Measurements from ENCODE around the gene ABR. TPM values are rescaled to one million over a fixed set of nuclear protein-coding genes. Genes with fewer than 3 reads are reported as not detected.

Gene ABR
- total RNA-seq (2022; extraction: Qiagen RNA extraction): 119 to 138 TPM (median 128 TPM) in 5 replicates

GRCh38 chr17:1179818-1180742 lies at the start of gene ABR:
ABR (minus strand) TSS chr17:1179981; CDS start chr17:1179727, 254 bp downstream.

GRCh38 chr17:996554-997344 lies 183.0 kb downstream of the ABR start, which contains the start of gene TIMM22:
TIMM22 (plus strand) TSS chr17:997129; CDS start chr17:997143, 14 bp downstream.

GRCh38 chr17:979539-980405 lies 200.0 kb downstream of the ABR start, which contains the start of gene NXN:
NXN (minus strand) TSS chr17:979776.

Other genes starting within 250 kb of the ABR start
- 21.5 to 27.5 TPM (median 23.4 TPM) in 5 replicates for gene NXN, start 200.2 kb downstream of the ABR start, total RNA-seq (2022; extraction: Qiagen RNA extraction)
- gene TIMM22, start 182.9 kb downstream of the ABR start, total RNA-seq (2022; extraction: Qiagen RNA extraction): 27.6 to 32.0 TPM (median 30.3 TPM) in 5 replicates
- not detected in 5 replicates for gene BHLHA9, start 90.5 kb upstream of the ABR start, total RNA-seq (2022; extraction: Qiagen RNA extraction)
- not detected in 5 replicates for gene TRARG1, start 99.7 kb upstream of the ABR start, total RNA-seq (2022; extraction: Qiagen RNA extraction)
- gene YWHAE, start 220.2 kb upstream of the ABR start, total RNA-seq (2022; extraction: Qiagen RNA extraction): 536 to 1,318 TPM (median 577 TPM) in 5 replicates